ACC112 (cell line): ENCODE measurements around the gene UMAD1.
A peak's percentile ranks its signal among the peaks of the same experiment; 100 is the strongest.

Experiments used
- H2AFZ ChIP-seq: fragments of 200-600 bp; sonication (generic); one replicate; pipeline ENCODE4 v1.6.0; 2017; ENCODE audit warnings: antibody characterized with exemption, low read length; ENCODE audit not compliant: unreplicated experiment
- H3K27ac ChIP-seq: fragments of 200-600 bp; sonication (generic); 2 replicates; pipeline ENCODE4 v1.5.1; 2014; ENCODE audit warnings: low read depth, mild to moderate bottlenecking, antibody characterized with exemption, low read length, moderate library complexity
- H3K27me3 ChIP-seq: fragments of 200-600 bp; sonication (generic); 2 replicates; pipeline ENCODE4 v1.6.1; 2014; ENCODE audit warnings: mild to moderate bottlenecking, antibody characterized with exemption, low read length, moderate library complexity, mixed read lengths; ENCODE audit not compliant: insufficient read depth
- H3K36me3 ChIP-seq: fragments of 200-600 bp; sonication (generic); 2 replicates; pipeline ENCODE4 v1.6.1; 2016; ENCODE audit warnings: mild to moderate bottlenecking, antibody characterized with exemption, low read length, moderate library complexity, mixed read lengths; ENCODE audit not compliant: insufficient read depth
- H3K4me1 ChIP-seq: fragments of 200-600 bp; sonication (generic); one replicate; pipeline ENCODE4 v1.6.1; 2016; ENCODE audit warnings: low read length, mixed read lengths; ENCODE audit not compliant: insufficient read depth, unreplicated experiment, control insufficient read depth
- H3K4me3 ChIP-seq: fragments of 200-600 bp; sonication (generic); 2 replicates; pipeline ENCODE4 v1.5.1; 2014; ENCODE audit warnings: mild to moderate bottlenecking, low read depth, low read length
- H3K79me2 ChIP-seq: fragments of 200-600 bp; sonication (generic); one replicate; pipeline ENCODE4 v1.6.0; 2016; ENCODE audit warnings: low read length; ENCODE audit not compliant: control insufficient read depth, unreplicated experiment, insufficient read depth

The UMAD1 gene

GRCh38 chr7:7620236-7620635, 20.3 kb upstream of the UMAD1 start:
- no peak overlapping the region for H3K4me3 ChIP-seq
- H2AFZ ChIP-seq = no peak overlapping the region
- no peaks in the 10 kb centered on the region for H3K36me3 ChIP-seq
- no peaks in the 10 kb centered on the region for H3K79me2 ChIP-seq
- no peaks in the 10 kb centered on the region for H3K4me1 ChIP-seq
- H3K27ac ChIP-seq = no peak overlapping the region
- no peaks in the 10 kb centered on the region for H3K27me3 ChIP-seq

- H2AFZ ChIP-seq = no peak overlapping the region
- no peaks in the 10 kb centered on the region for H3K36me3 ChIP-seq
- H3K27ac ChIP-seq = no peak overlapping the region
- H3K4me1 ChIP-seq = no peaks in the 10 kb centered on the region
- H3K27me3 ChIP-seq = no peaks in the 10 kb centered on the region
- no peaks in the 10 kb centered on the region for H3K79me2 ChIP-seq
- no peak overlapping the region for H3K4me3 ChIP-seq
Measured at GRCh38 chr7:7620644-7621210, 19.8 kb upstream of the UMAD1 start.

- Histone ChIP-seq H3K4me1 (no peaks in the 10 kb centered on the region), H3K27me3 (no peaks in the 10 kb centered on the region), H3K36me3 (no peaks in the 10 kb centered on the region), H3K79me2 (no peaks in the 10 kb centered on the region), H3K4me3 (no peak overlapping the region), H3K27ac (no peak overlapping the region), H2AFZ (no peak overlapping the region)
Measured at GRCh38 chr7:7628476-7628875, 12.1 kb upstream of the UMAD1 start.

GRCh38 chr7:7630626-7631329, 9.8 kb upstream of the UMAD1 start:
- no peaks in the 10 kb centered on the region for H3K4me1 ChIP-seq
- 0 out of 2 replicates have a peak, but pooled peaks cover 5% of the 10 kb centered on the region for H3K36me3 ChIP-seq

GRCh38 chr7:7639421-7639820, 1.1 kb upstream of the UMAD1 start:
- Histone ChIP-seq H3K36me3 (peaks cover 7% of the 10 kb centered on the region), H3K4me3 (peak overlapping the region; percentile 92), H3K27ac (peak overlapping the region; percentile 76), H2AFZ (peak overlapping the region; percentile 87), H3K4me1 (peaks cover 15% of the 10 kb centered on the region), H3K27me3 (no peaks in the 10 kb centered on the region), H3K79me2 (peaks cover 22% of the 10 kb centered on the region)

More at GRCh38 chr7:7630626-7631329, 9.8 kb upstream of the UMAD1 start:
- H3K4me3 ChIP-seq = no peak overlapping the region
- H3K79me2 ChIP-seq = no peaks in the 10 kb centered on the region
- H2AFZ ChIP-seq = no peak overlapping the region
- no peak overlapping the region for H3K27ac ChIP-seq
- no peaks in the 10 kb centered on the region for H3K27me3 ChIP-seq

- peaks cover 15% of the 10 kb centered on the region for H3K4me1 ChIP-seq
- peaks cover 22% of the 10 kb centered on the region for H3K79me2 ChIP-seq
- peak overlapping the region; percentile 76 for H3K27ac ChIP-seq
- H3K4me3 ChIP-seq = peak overlapping the region; percentile 92
- peak overlapping the region; percentile 87 for H2AFZ ChIP-seq
- no peaks in the 10 kb centered on the region for H3K27me3 ChIP-seq
- H3K36me3 ChIP-seq = peaks cover 7% of the 10 kb centered on the region
Measured at GRCh38 chr7:7639847-7640220, 718 bp upstream of the UMAD1 start.

GRCh38 chr7:7641129-7641663, 644 bp downstream of the UMAD1 start:
- peak overlapping the region; percentile 67 for H3K27ac ChIP-seq
- H3K4me1 ChIP-seq = peaks cover 15% of the 10 kb centered on the region
- H3K79me2 ChIP-seq = peaks cover 22% of the 10 kb centered on the region
- peak overlapping the region; percentile 99 for H2AFZ ChIP-seq
- H3K4me3 ChIP-seq = peak overlapping the region; percentile 92
- peaks cover 2% of the 10 kb centered on the region for H3K36me3 ChIP-seq
- H3K27me3 ChIP-seq = no peaks in the 10 kb centered on the region

- Histone ChIP-seq H2AFZ (no peak overlapping the region), H3K27me3 (no peaks in the 10 kb centered on the region), H3K4me1 (peaks cover 15% of the 10 kb centered on the region), H3K36me3 (peaks cover 2% of the 10 kb centered on the region; the same call in 1 of the 2 replicates), H3K27ac (no peak overlapping the region), H3K79me2 (peaks cover 22% of the 10 kb centered on the region), H3K4me3 (peak overlapping the region; percentile 92)
Measured at GRCh38 chr7:7642081-7642480, 1.5 kb downstream of the UMAD1 start.

GRCh38 chr7:7647495-7648036, 7.0 kb downstream of the UMAD1 start:
- Histone ChIP-seq H3K4me1 (no peaks in the 10 kb centered on the region), H3K27ac (no peak overlapping the region), H3K4me3 (no peak overlapping the region), H3K27me3 (no peaks in the 10 kb centered on the region), H3K79me2 (no peaks in the 10 kb centered on the region), H2AFZ (no peak overlapping the region), H3K36me3 (no peaks in the 10 kb centered on the region)

GRCh38 chr7:7650682-7651206, 10.2 kb downstream of the UMAD1 start:
- H3K27me3 ChIP-seq = no peaks in the 10 kb centered on the region
- H3K79me2 ChIP-seq = no peaks in the 10 kb centered on the region
- no peak overlapping the region for H3K4me3 ChIP-seq
- H2AFZ ChIP-seq = no peak overlapping the region
- no peak overlapping the region for H3K27ac ChIP-seq
- H3K4me1 ChIP-seq = no peaks in the 10 kb centered on the region
- H3K36me3 ChIP-seq = no peaks in the 10 kb centered on the region
